ENCODE results near the gene EIF4E3. TPM values are rescaled to one million over a fixed set of nuclear protein-coding genes. Genes with fewer than 3 reads are reported as not detected.

EIF4E3 gene
- total RNA-seq, 1 experiment from 2014 or later = not detected

GRCh38 chr3:71724584-71725270 is 475 bp downstream of the EIF4E3 start:
- in situ Hi-C loops (cut with HindIII; ENCODE audit: low sequenced_read_pairs) = no loop called here
- peak; percentile 30 for DNase-seq (ENCODE audit: low spot score)

- peak; percentile 21 for DNase-seq (ENCODE audit: low spot score)
- in situ Hi-C loops (cut with HindIII; ENCODE audit: low sequenced_read_pairs) = no loop called here
These were observed 1.1 kb downstream of the EIF4E3 start for GRCh38 chr3:71724171-71724453.

GRCh38 chr3:71723452-71724170 is 1.6 kb downstream of the EIF4E3 start:
- in situ Hi-C loops (cut with HindIII; ENCODE audit: low sequenced_read_pairs) = no loop called here
- peak; percentile 20 for DNase-seq (ENCODE audit: low spot score)

DNA sequence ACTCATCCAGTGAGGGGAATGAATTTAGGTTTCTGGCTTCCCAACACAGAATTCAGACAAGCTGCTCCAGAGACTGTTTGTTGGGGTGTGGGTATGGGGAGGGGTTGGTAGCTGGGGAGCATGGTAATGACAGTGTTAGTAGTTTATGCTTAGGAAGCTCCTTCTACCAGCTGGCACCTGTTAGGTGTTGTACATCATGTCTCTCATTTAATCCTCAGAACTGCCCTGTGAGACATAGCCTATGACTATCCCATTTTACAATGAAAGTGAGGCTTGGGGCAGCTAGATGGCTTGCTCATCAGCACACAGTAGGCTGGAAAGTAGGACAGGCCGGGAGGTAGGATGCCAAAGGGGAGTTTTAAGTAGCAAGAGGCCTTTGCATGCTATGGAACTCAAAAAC is 2.5 kb downstream of the EIF4E3 start:
- in situ Hi-C loops (cut with HindIII; ENCODE audit: low sequenced_read_pairs) = no loop called here

GRCh38 chr3:71721651-71722157 is 3.5 kb downstream of the EIF4E3 start:
- in situ Hi-C loops (cut with HindIII; ENCODE audit: low sequenced_read_pairs) = no loop called here
- no peak for DNase-seq (ENCODE audit: low spot score)

More for the DNA sequence above, 2.5 kb downstream of the EIF4E3 start:
- peak; percentile 14 for DNase-seq (ENCODE audit: low spot score)

- in situ Hi-C loops (cut with HindIII; ENCODE audit: low sequenced_read_pairs) = no loop called here
- DNase-seq (ENCODE audit: low spot score) = no peak
These were observed 4.2 kb downstream of the EIF4E3 start for GRCh38 chr3:71721002-71721401.

DNA sequence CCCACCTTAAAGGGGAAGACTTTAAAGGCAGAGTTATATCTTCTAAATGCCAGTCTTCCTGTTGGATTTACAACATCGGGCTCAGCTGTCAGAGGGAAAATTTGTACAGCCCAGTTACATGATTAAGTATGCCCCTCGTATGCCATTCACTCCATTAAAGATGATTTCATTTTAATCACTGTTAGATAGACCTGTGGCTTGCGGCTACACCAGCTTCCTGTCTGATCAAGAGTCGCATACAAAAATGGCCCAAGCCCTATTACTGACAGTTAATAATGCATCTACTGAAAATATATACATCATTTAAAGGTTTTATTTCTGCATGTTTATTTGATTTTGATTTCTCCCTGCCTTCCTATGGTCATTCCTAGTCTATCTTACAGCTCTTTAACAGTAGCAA is 7.1 kb downstream of the EIF4E3 start:
- DNase-seq (ENCODE audit: low spot score) = no peak
- in situ Hi-C loops (cut with HindIII; ENCODE audit: low sequenced_read_pairs) = no loop called here

DNA sequence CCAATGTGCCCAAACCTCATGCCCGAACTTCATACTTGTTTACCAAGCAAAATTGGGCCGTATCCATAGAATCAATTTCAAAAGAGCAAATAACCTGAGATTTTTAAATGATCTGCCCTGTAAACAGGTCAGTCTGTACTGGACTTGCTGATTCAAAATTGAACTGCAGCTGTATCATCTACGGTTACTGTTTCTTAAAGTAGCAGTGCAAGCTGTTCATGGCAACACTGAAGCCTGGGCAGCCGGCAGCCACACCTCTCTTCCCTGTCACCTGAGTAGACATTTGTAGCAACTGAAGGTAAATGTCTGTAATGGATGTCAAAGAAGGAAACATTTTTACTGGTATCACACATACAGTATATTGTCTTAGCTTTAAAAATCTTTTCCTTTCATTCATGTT is 10.6 kb downstream of the EIF4E3 start:
- DNase-seq (ENCODE audit: low spot score) = no peak
- in situ Hi-C loops (cut with HindIII; ENCODE audit: low sequenced_read_pairs) = no loop called here

- in situ Hi-C loops (cut with HindIII; ENCODE audit: low sequenced_read_pairs) = no loop called here
- no peak for DNase-seq (ENCODE audit: low spot score)
These were observed 12.2 kb downstream of the EIF4E3 start for GRCh38 chr3:71713041-71713440.

DNA sequence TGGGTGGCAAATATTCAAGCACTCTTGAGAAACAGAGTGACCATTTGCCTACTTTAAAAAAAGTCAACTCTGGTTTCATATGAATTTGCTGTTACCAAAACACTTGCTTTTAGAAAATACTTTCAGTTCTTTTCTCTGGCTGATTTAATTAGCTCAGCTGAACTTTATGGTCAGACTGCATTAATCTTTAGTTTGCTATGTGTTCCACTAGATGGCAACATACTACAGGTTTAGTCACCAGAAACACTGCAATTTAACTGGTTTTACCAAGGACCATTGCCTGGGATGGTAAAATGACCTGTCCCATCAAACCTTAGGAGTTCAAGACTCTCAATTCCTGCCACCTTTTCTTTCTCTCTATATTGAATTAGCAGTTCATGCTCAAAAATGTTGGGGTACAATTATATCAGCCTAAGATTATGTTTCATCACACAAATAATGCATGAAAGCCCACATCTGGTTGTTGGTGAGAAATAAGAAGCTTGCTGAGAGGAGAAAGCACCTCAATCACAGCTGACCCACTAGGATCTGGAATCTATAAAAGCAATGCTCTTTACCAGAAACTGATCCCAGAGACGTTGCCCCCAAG is 14.2 kb downstream of the EIF4E3 start:
- in situ Hi-C loops (cut with HindIII; ENCODE audit: low sequenced_read_pairs) = no loop called here
- peak; percentile 72 for DNase-seq (ENCODE audit: low spot score)

GRCh38 chr3:71709908-71710511 is 15.2 kb downstream of the EIF4E3 start:
- in situ Hi-C loops (cut with HindIII; ENCODE audit: low sequenced_read_pairs) = no loop called here
- DNase-seq (ENCODE audit: low spot score) = no peak

GRCh38 chr3:71708476-71709105 is 16.6 kb downstream of the EIF4E3 start:
- in situ Hi-C loops (cut with HindIII; ENCODE audit: low sequenced_read_pairs) = no loop called here
- no peak for DNase-seq (ENCODE audit: low spot score)

- in situ Hi-C loops (cut with HindIII; ENCODE audit: low sequenced_read_pairs) = no loop called here
- DNase-seq (ENCODE audit: low spot score) = no peak
These were observed 17.6 kb downstream of the EIF4E3 start for GRCh38 chr3:71707595-71707994.

GRCh38 chr3:71705681-71706080 is 19.5 kb downstream of the EIF4E3 start:
- DNase-seq (ENCODE audit: low spot score) = no peak
- in situ Hi-C loops (cut with HindIII; ENCODE audit: low sequenced_read_pairs) = no loop called here

- no peak for DNase-seq (ENCODE audit: low spot score)
- in situ Hi-C loops (cut with HindIII; ENCODE audit: low sequenced_read_pairs) = no loop called here
These were observed 20.3 kb downstream of the EIF4E3 start for GRCh38 chr3:71704915-71705314.

DNA sequence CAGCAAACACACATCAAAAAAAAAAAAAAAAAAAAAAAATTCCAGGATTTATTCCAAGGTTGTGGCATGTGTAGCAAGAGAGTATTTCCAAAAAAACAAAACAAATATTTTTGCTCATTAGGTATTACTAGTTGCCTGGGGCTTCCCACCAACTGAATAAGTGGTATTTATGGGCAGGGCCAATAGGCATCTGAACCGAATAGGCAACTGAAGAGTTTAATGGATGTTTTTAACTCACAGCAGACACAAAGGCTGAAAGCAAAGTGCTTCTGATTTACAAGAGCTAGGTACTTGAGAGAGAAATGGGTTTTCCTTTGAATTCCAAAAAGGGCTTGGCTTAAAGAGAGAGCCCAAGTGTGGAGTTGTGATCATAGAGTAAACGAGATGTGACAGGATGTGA is 21.4 kb downstream of the EIF4E3 start:
- in situ Hi-C loops (cut with HindIII; ENCODE audit: low sequenced_read_pairs) = no loop called here

GRCh38 chr3:71702131-71703024 is 22.8 kb downstream of the EIF4E3 start:
- in situ Hi-C loops (cut with HindIII; ENCODE audit: low sequenced_read_pairs) = no loop called here
- no peak for DNase-seq (ENCODE audit: low spot score)

More for the DNA sequence above, 21.4 kb downstream of the EIF4E3 start:
- no peak for DNase-seq (ENCODE audit: low spot score)

DNA sequence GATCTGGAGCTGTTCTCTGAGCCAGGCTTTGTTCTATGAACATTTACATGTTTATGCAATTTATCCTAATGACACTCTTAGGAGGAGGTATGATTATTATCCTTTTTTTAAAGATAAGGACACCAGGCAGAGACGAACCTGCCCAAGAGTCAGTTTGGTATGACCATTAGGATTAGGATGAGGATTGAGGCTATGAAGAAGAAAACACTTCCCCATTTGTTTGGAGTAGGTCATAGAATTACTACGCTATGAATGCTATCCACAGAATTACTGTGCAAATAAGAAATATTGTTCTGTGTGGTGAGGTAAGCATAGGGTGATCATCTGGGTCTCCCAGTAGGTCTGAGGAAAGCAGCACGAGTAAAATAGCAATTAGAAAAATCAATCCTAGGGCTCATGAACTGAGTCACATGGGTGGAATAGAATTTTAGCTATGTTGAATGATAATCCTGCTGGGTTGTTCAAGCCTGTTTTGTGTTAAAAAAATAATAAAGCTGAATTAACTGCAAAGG is 23.9 kb downstream of the EIF4E3 start:
- in situ Hi-C loops (cut with HindIII; ENCODE audit: low sequenced_read_pairs) = no loop called here
- no peak for DNase-seq (ENCODE audit: low spot score)
